Type B pancreatic cell (in vitro differentiated cells): ENCODE measurements around the gene ENOX1. TPM values are rescaled to one million over a fixed set of nuclear protein-coding genes. Genes with fewer than 3 reads are reported as not detected.
"Not testable (repeated sequence)": the region's sequence is repeated elsewhere in the genome, so short reads cannot be mapped to it uniquely, and the experiment has no call there.

Source experiments
- DNase-seq: peaks from one replicate; pipeline ENCODE4 v3.0.0; 2021; ENCODE audit warnings: mixed read lengths; ENCODE audit not compliant: unreplicated experiment; ENCODE audit errors: extremely low spot score
- H3K27ac Mint-ChIP-seq: 2 replicates; pipeline ENCODE4 v1.8.0; 2021; ENCODE audit warnings: mild to moderate bottlenecking, mixed read lengths
- H3K27me3 Mint-ChIP-seq: 2 replicates; pipeline ENCODE4 v1.8.0; 2021; ENCODE audit warnings: mixed read lengths
- H3K36me3 Mint-ChIP-seq: 2 replicates; pipeline ENCODE4 v1.8.0; 2021; ENCODE audit warnings: mixed read lengths
- H3K4me1 Mint-ChIP-seq: one replicate; pipeline ENCODE4 v1.8.0; 2021; ENCODE audit warnings: mixed read lengths; ENCODE audit not compliant: unreplicated experiment
- H3K4me3 Mint-ChIP-seq: 2 replicates; pipeline ENCODE4 v1.8.0; 2021; ENCODE audit warnings: mild to moderate bottlenecking, mixed read lengths
- H3K9me3 Mint-ChIP-seq: 2 replicates; pipeline ENCODE4 v1.8.0; 2021; ENCODE audit warnings: mixed read lengths
- CTCF ChIP-seq: fragments of 200-600 bp; sonication (generic); conservative IDR thresholded peaks from 2 replicates; pipeline ENCODE4 v1.5.0; 2021; ENCODE audit warnings: antibody characterized with exemption, mild to moderate bottlenecking
- total RNA-seq: library from RNA; stranded (reverse); gene quantifications from 2 replicates; pipeline ENCODE4 v1.2.1, GENCODE V29; 2021; ENCODE audit warnings: low replicate concordance

Gene ENOX1
- total RNA-seq, 1 donor from 2014 or later, result 7.5 TPM

- Mint-ChIP-seq H3K27ac (no peak overlapping the region), H3K9me3 (peaks cover 3% of the 10 kb centered on the region), H3K27me3 (peaks cover 2% of the 10 kb centered on the region), H3K4me3 (no peak overlapping the region), H3K36me3 (peaks cover 2% of the 10 kb centered on the region), H3K4me1 (no peaks in the 10 kb centered on the region)
- no peak for DNase-seq
- no peak for TF ChIP-seq CTCF
These were observed 361.5 kb downstream of the ENOX1 start for GRCh38 chr13:43425234-43425633.

DNA sequence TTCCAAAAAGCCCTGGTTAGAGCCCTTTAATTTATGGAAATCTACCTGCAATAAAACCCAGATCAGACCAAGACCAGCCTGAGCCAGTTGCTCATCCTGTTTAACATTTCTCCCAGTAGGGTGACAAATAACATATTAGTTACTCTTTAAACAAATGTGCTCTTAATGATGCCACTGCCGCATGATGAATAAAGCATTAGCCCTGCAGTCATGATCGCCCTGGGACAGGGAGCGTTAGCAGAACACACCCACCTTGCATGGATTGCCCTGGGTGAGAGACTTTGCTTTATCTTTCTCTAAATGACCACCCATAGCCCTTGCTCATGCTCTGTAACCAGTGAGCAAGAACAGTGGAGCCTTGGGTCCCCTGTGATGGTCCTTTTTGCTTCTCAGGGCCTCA is 362.4 kb downstream of the ENOX1 start:
- H3K27me3 Mint-ChIP-seq, result peaks cover 5% of the 10 kb centered on the region
- no peak for TF ChIP-seq CTCF
- H3K4me1 Mint-ChIP-seq, result no peaks in the 10 kb centered on the region
- no peak overlapping the region for H3K27ac Mint-ChIP-seq
- DNase-seq, result no peak
- peaks cover 5% of the 10 kb centered on the region for H3K36me3 Mint-ChIP-seq
- H3K4me3 Mint-ChIP-seq, result no peak overlapping the region
- H3K9me3 Mint-ChIP-seq, result peaks cover 7% of the 10 kb centered on the region

- Mint-ChIP-seq H3K9me3 (peaks cover 7% of the 10 kb centered on the region), H3K27me3 (peaks cover 5% of the 10 kb centered on the region), H3K27ac (no peak overlapping the region), H3K36me3 (peaks cover 5% of the 10 kb centered on the region), H3K4me3 (no peak overlapping the region), H3K4me1 (no peaks in the 10 kb centered on the region)
- no peak for TF ChIP-seq CTCF
- DNase-seq, result no peak
These were observed 364.7 kb downstream of the ENOX1 start for GRCh38 chr13:43422116-43422515.

GRCh38 chr13:43416842-43417241 is 369.9 kb downstream of the ENOX1 start:
- H3K4me3 Mint-ChIP-seq, H3K27me3 Mint-ChIP-seq, H3K36me3 Mint-ChIP-seq, H3K4me1 Mint-ChIP-seq, DNase-seq, H3K9me3 Mint-ChIP-seq, H3K27ac Mint-ChIP-seq: not testable (repeated sequence)

- H3K4me3 Mint-ChIP-seq, DNase-seq, H3K36me3 Mint-ChIP-seq, H3K9me3 Mint-ChIP-seq, H3K27ac Mint-ChIP-seq, H3K4me1 Mint-ChIP-seq, H3K27me3 Mint-ChIP-seq: not testable (repeated sequence)
These were observed 370.4 kb downstream of the ENOX1 start for GRCh38 chr13:43416408-43416807.

DNA sequence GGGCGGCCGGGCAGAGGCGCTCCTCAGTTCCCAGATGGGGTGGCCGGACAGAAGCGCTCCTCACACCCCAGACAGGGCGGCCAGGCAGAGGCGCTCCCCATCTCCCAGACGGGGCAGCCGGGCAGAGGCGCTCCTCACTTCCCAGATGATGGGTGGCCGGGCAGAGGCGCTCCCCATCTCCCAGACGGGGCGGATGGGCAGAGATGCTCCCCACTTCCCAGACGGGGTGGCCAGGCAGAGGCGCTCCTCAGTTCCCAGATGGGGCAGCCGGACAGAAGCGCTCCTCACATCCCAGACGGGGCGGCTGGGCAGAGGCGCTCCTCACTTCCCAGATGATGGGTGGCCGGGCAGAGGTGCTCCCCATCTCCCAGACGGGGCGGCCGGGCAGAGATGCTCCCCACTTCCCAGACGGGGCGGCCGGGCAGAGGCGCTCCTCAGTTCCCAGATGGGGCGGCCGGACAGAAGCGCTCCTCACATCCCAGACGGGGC is 370.8 kb downstream of the ENOX1 start:
- H3K27me3 Mint-ChIP-seq, H3K27ac Mint-ChIP-seq, H3K9me3 Mint-ChIP-seq, H3K4me3 Mint-ChIP-seq, DNase-seq, H3K4me1 Mint-ChIP-seq, H3K36me3 Mint-ChIP-seq: not testable (repeated sequence)

- no peaks in the 10 kb centered on the region for H3K9me3 Mint-ChIP-seq
- no peak for TF ChIP-seq CTCF
- H3K27ac Mint-ChIP-seq, result no peak overlapping the region
- no peaks in the 10 kb centered on the region for H3K27me3 Mint-ChIP-seq
- H3K4me3 Mint-ChIP-seq, result no peak overlapping the region
- no peak for DNase-seq
- no peaks in the 10 kb centered on the region for H3K36me3 Mint-ChIP-seq
- H3K4me1 Mint-ChIP-seq, result peaks cover 9% of the 10 kb centered on the region
These were observed 372.7 kb downstream of the ENOX1 start for GRCh38 chr13:43414111-43414510.
